Nucleus accumbens (tissue), 56 donors: ENCODE data around the gene NCOR1.

ENCODE experiments used
- DNase-seq, 56 donors: peaks; one replicate each; lab custom pipeline; 2025; lab: John Stamatoyannopoulos, UW

The NCOR1 gene

GRCh38 chr17:16037636-16038035 is 177.7 kb downstream of the NCOR1 start:
- DNase-seq, result no peak

GRCh38 chr17:16036261-16036660 is 179.1 kb downstream of the NCOR1 start:
- no peak for DNase-seq

GRCh38 chr17:16033729-16034349 is 181.5 kb downstream of the NCOR1 start:
- DNase-seq, result no peak

GRCh38 chr17:16027708-16028584 is 187.4 kb downstream of the NCOR1 start:
- peak in 7 of 56 donors; percentile 2 to 57 (median 28) for DNase-seq

- no peak for DNase-seq
These were observed 188.4 kb downstream of the NCOR1 start for GRCh38 chr17:16026895-16027294.

- DNase-seq, result no peak
These were observed 190.1 kb downstream of the NCOR1 start for GRCh38 chr17:16025202-16025601.

- DNase-seq, result no peak
These were observed 191.5 kb downstream of the NCOR1 start for GRCh38 chr17:16023881-16024280.

GRCh38 chr17:16019347-16019746 is 196.0 kb downstream of the NCOR1 start:
- no peak for DNase-seq

- DNase-seq, result no peak
These were observed 201.4 kb downstream of the NCOR1 start for GRCh38 chr17:16013943-16014407.

GRCh38 chr17:16007439-16007838 is 207.9 kb downstream of the NCOR1 start:
- DNase-seq, result no peak

GRCh38 chr17:16005636-16006035 is 209.7 kb downstream of the NCOR1 start:
- DNase-seq, result no peak

- DNase-seq, result no peak
These were observed 211.5 kb downstream of the NCOR1 start for GRCh38 chr17:16003841-16004240.

GRCh38 chr17:16002708-16003260 is 212.6 kb downstream of the NCOR1 start:
- DNase-seq, result no peak

GRCh38 chr17:16001226-16001897 is 214.0 kb downstream of the NCOR1 start:
- DNase-seq, result no peak

GRCh38 chr17:15999974-16000827 is 215.1 kb downstream of the NCOR1 start:
- peak in 29 of 56 donors; percentile 11 to 74 (median 45) for DNase-seq

- peak; percentile 36 to 98 (median 94) for DNase-seq
These were observed 216.0 kb downstream of the NCOR1 start, which contains the start of the genes TTC19 and ZSWIM7 for GRCh38 chr17:15999141-15999973. TSS of gene TTC19 (plus strand) at chr17:15999824. CDS start at chr17:15999849, 25 bp downstream. TSS of gene ZSWIM7 (minus strand) at chr17:15999704. CDS start at chr17:15999594, 110 bp downstream.

GRCh38 chr17:15998031-15998562 is 217.2 kb downstream of the NCOR1 start:
- no peak for DNase-seq

GRCh38 chr17:15996322-15996721 is 219.0 kb downstream of the NCOR1 start:
- DNase-seq, result no peak
